Heart right ventricle (tissue), 16 donors: ENCODE measurements around the gene SFMBT2. TPM values are rescaled to one million over a fixed set of nuclear protein-coding genes. Genes with fewer than 3 reads are reported as not detected.
"Not testable (repeated sequence)": the region's sequence is repeated elsewhere in the genome, so short reads cannot be mapped to it uniquely, and the experiment has no call there.

ENCODE experiments used
- ATAC-seq, 8 donors: fragments of 200-7000 bp; cut with Tn5 transposase; one replicate each; pipeline ENCODE4 v1.9.1; 2020; ENCODE audit warnings: mild to moderate bottlenecking in 8 of 8, moderate library complexity in 8 of 8, moderate number of reproducible peaks in 1 of 8
- DNase-seq, 2 donors: peaks; one replicate each; pipeline ENCODE4 v3.0.0-alpha.2; 2020
- H3K27ac ChIP-seq, 10 donors: fragments of 200-600 bp; sonication (generic) in 2 of 10; one replicate each; pipeline versions ENCODE4 v1.5.0 to v1.8.0; 2020 to 2022; ENCODE audit warnings: mild to moderate bottlenecking in 3 of 10
- H3K27me3 ChIP-seq, 7 donors: fragments of 200-600 bp; one replicate each; pipeline ENCODE4 v1.8.0; 2021 to 2022; ENCODE audit warnings: mild to moderate bottlenecking in 2 of 7
- H3K36me3 ChIP-seq, 9 donors: fragments of 200-600 bp; sonication (generic) in 1 of 9; one replicate each; pipeline versions ENCODE4 v1.5.0 to v1.8.0; 2020 to 2022; ENCODE audit warnings: mild to moderate bottlenecking in 2 of 9
- H3K4me1 ChIP-seq, 9 donors: fragments of 200-600 bp; sonication (generic) in 1 of 9; one replicate each; pipeline versions ENCODE4 v1.5.0 to v1.8.0; 2020 to 2022; ENCODE audit warnings: mild to moderate bottlenecking in 4 of 9
- H3K4me3 ChIP-seq, 10 donors: fragments of 200-600 bp; sonication (generic) in 2 of 10; one replicate each; pipeline versions ENCODE4 v1.5.0 to v1.8.0; 2020 to 2022; ENCODE audit warnings: mild to moderate bottlenecking in 7 of 10, moderate library complexity in 2 of 10
- H3K9me3 ChIP-seq, 11 donors: fragments of 200-600 bp in 10 of 11; sonication (generic) in 2 of 11; one replicate each; pipeline versions ENCODE4 v1.5.0 to v1.8.0; 2013 to 2022; ENCODE audit warnings: mild to moderate bottlenecking in 2 of 11, control low read depth in 1 of 11, moderate library complexity in 1 of 11
- CTCF ChIP-seq, 9 donors: fragments of 200-600 bp; sonication (generic) in 2 of 9; IDR thresholded peaks; one replicate each; pipeline versions ENCODE4 v1.5.0 to v1.8.0; 2021 to 2022; ENCODE audit warnings: antibody characterized with exemption in 9 of 9, mild to moderate bottlenecking in 5 of 9, moderate library complexity in 1 of 9
- WGBS, 2 donors: extraction: QIAGEN DNeasy Blood & Tissue Kit; methylation state at CpG; one replicate each; pipeline ENCODE4 v1.1.7; 2013; ENCODE audit warnings: inconsistent platforms in 1 of 2; 5-methylcytosine and 5-hydroxymethylcytosine counted together
- intact Hi-C, 10 donors: fragments of 100-400 bp; cut with DNase I; formaldehyde crosslinking; loops; one replicate each; pipeline versions ENCODE4 v1.11.1 to v1.14.2; 2022
- polyA plus RNA-seq, 2 donors: library from polyadenylated mRNA; stranded (reverse); fragments of 200-250 nt; gene quantifications; one replicate each; pipeline ENCODE4 v1.2.3, GENCODE V29; 2013
- total RNA-seq, 10 donors: library from RNA; stranded (reverse); fragmentation: NEBNext Ultra II Directional in 3 of 10; extraction: Animal tissue kit (Norgen Biotek cat#: 25700) in 3 of 10; gene quantifications; one replicate each; pipeline versions ENCODE4 v1.2.1 to v1.2.4, GENCODE V29; 2021 to 2023
- donor health status: Arrhythmogenic right ventricular cardiomyopathy.
- donor health status: ischemic (EF 13 %, LVEDD 7.1; RV severe dilation, severe dysfunction).
- donor health status: healthy with polysubstance abuse.
- donor health status: DM: no; HTN: yes; CAD: no.
- donor health status: DM: no; HTN: no; CAD: no.
- donor health status: ischemic (EF 25% LVEDD 6.9; RV normal size, moderate dysfunction).
- donor health status: ischemic (EF 25% LVEDD 5.7; RV mildly dilated, moderate dysfunction).
- donor health status: healthy.
- donor health status: DM: yes; HTN: yes; CAD: no.
- donor health status: Ischemic cardiomyopathy.
- donor health status: ischemic (EF 35%, LVEDD 5.7; RV mildly dilated, moderate dysfunction).
- donor health status: nonischemic (EF 11% LVEDD 7.7; RV severe dilation, severe dysfunction).
- donor health status: DM: yes; HTN: yes; CAD: no.
- donor health status: PGD.
- donor health status: ischemic (EF 29% LVEDD 5.4; RV normal size, mild dysfunction).
- donor health status: nonischemic (EF 23%, LVEDD 6.1; RV moderate dilation, normal function).

The SFMBT2 gene
- total and polyA plus RNA-seq, 12 donors: 4.1 to 14.2 (median 10.0) TPM

DNA sequence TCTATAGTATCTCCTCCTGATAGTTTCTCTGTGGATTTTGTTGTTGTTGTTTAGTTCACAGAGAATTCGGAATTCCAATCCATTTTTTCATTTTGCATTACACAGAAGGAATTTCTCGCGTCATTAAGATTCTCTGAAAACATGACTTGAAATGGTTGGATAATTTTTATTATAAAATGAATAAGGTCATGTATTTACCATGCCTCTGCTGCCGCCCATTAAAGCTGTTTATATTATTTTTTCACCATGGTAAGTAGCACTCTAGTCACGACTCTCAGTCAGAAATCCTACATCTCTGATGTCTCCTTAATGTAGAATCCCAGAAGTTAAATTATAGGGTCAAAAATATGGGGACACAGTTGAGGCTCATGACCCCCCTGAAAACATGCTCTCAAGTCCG lies 19.1 kb downstream of the SFMBT2 start:
- Histone ChIP-seq H3K27ac (no peak overlapping the region), H3K9me3 (no peaks in the 10 kb centered on the region), H3K27me3 (no peaks in the 10 kb centered on the region), H3K36me3 (no peaks in the 10 kb centered on the region), H3K4me3 (no peak overlapping the region), H3K4me1 (peaks cover 0 to 39% (median 20%) of the 10 kb centered on the region in 9 donors)
- 94 to 95% methylated on average over 6 of the region's 6 CpGs for WGBS, 2 donors
- TF ChIP-seq CTCF (IDR thresholded peaks at IDR 0.05): no peak
- intact Hi-C loops: no loop called here
- no peak for DNase-seq
- no peak for ATAC-seq

DNA sequence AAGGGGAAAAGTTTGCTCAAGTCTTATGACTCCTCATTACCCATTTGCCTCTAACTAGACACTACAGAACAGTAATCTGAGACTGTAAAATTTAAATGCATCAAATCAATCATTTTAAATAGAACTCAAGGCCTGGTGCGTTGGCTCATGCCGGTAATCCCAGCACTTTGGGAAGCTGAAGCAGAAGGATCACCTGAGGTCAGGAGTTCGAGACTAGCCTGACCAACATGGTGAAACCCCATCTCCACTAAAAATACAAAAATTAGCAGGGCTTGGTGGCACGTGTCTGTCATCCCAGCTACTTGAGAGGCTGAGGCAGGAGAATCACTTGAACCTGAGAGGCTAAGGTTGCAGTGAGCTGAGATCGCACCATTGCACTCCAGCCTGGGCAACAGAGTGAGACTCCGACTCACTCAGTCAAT lies 20.1 kb downstream of the SFMBT2 start:
- peaks cover 0 to 48% (median 25%) of the 10 kb centered on the region in 9 donors for H3K4me1 ChIP-seq
- H3K36me3 ChIP-seq, H3K9me3 ChIP-seq, DNase-seq, intact Hi-C loops, H3K4me3 ChIP-seq, H3K27me3 ChIP-seq, ATAC-seq, H3K27ac ChIP-seq: not testable (repeated sequence)
- 91 to 96% methylated on average over 6 of the region's 6 CpGs for WGBS, 2 donors

DNA sequence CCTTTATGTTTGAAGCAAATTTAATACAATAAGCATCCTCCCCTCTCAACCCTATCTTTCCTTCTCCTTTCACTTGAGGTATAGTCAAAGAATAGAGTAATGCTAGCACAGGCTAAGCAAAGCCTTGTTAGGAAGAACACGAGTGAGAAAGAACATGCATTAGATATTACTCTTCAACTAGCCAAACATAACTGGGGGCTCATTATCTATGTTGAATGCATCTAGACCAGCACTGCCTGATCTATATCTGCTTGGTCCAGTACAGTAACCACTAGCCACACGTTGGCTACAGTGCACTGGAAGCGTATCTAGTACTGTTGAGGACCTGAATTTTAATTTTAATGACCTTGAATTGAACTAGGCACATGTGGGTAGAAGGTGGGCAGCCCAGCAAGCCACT lies 21.0 kb downstream of the SFMBT2 start:
- Histone ChIP-seq H3K27me3 (no peaks in the 10 kb centered on the region), H3K9me3 (no peaks in the 10 kb centered on the region), H3K36me3 (no peaks in the 10 kb centered on the region), H3K4me3 (no peak overlapping the region), H3K27ac (peak overlapping the region in 3 of 10 donors; percentile 15 to 59 (median 54)), H3K4me1 (peaks cover 0 to 48% (median 25%) of the 10 kb centered on the region in 9 donors)
- no peak for TF ChIP-seq CTCF (IDR thresholded peaks at IDR 0.05)
- intact Hi-C loops: loop anchor here in 1 of 10 donors (5.0 kb wide), 1 partner anchor 1928 kb away; no protein-coding TSS in a partner anchor
- WGBS, 2 donors: 64 to 68% methylated on average over 3 of the region's 3 CpGs
- ATAC-seq: no peak
- DNase-seq: no peak

- no peaks in the 10 kb centered on the region for H3K36me3 ChIP-seq
- H3K27me3 ChIP-seq: no peaks in the 10 kb centered on the region
- intact Hi-C loops: loop anchor here in 1 of 10 donors (5.0 kb wide), 1 partner anchor 1927 kb away; no protein-coding TSS in a partner anchor
- ATAC-seq: peak in 4 of 8 donors; percentile 55 to 67 (median 56)
- no peak for TF ChIP-seq CTCF (IDR thresholded peaks at IDR 0.05)
- H3K4me1 ChIP-seq: peaks cover 0 to 48% (median 25%) of the 10 kb centered on the region in 9 donors
- H3K9me3 ChIP-seq: no peaks in the 10 kb centered on the region
- no peak overlapping the region for H3K4me3 ChIP-seq
- no peak for DNase-seq
- WGBS, 2 donors: 64 to 70% methylated on average over 2 of the region's 2 CpGs
- peak overlapping the region in 7 of 10 donors; percentile 3 to 62 (median 50) for H3K27ac ChIP-seq
These were observed 21.5 kb downstream of the SFMBT2 start for GRCh38 chr10:7389346-7389745.

- WGBS, 2 donors: 88 to 89% methylated on average over 4 of the region's 4 CpGs
- ATAC-seq: peak in 2 of 8 donors; percentile 21 to 42
These were observed 22.2 kb downstream of the SFMBT2 start for GRCh38 chr10:7388602-7389001.

GRCh38 chr10:7388149-7388548 lies 22.7 kb downstream of the SFMBT2 start:
- DNase-seq, ATAC-seq: not testable (repeated sequence)

More at GRCh38 chr10:7388602-7389001, 22.2 kb downstream of the SFMBT2 start:
- H3K27ac ChIP-seq: peak overlapping the region in 9 of 10 donors; percentile 3 to 62 (median 41)
- peaks cover 0 to 50% (median 25%) of the 10 kb centered on the region in 9 donors for H3K4me1 ChIP-seq
- no peaks in the 10 kb centered on the region for H3K27me3 ChIP-seq
- H3K4me3 ChIP-seq: no peak overlapping the region
- no peak for TF ChIP-seq CTCF (IDR thresholded peaks at IDR 0.05)
- H3K36me3 ChIP-seq: no peaks in the 10 kb centered on the region
- intact Hi-C loops: loop anchor here in 1 of 10 donors (5.0 kb wide), 1 partner anchor 1926 kb away; no protein-coding TSS in a partner anchor
- no peaks in the 10 kb centered on the region for H3K9me3 ChIP-seq
- no peak for DNase-seq

More at GRCh38 chr10:7388149-7388548, 22.7 kb downstream of the SFMBT2 start:
- H3K27ac ChIP-seq, H3K27me3 ChIP-seq, H3K9me3 ChIP-seq, H3K4me3 ChIP-seq, H3K36me3 ChIP-seq: not testable (repeated sequence)
- intact Hi-C loops: loop anchor here in 1 of 10 donors (5.0 kb wide), 1 partner anchor 1926 kb away; no protein-coding TSS in a partner anchor
- WGBS, 2 donors: 94 to 100% methylated on average over 1 of the region's 1 CpG
- peaks cover 0 to 53% (median 25%) of the 10 kb centered on the region in 9 donors for H3K4me1 ChIP-seq
